GM12878 (cell line): ENCODE data around the gene CDCA5. TPM values are rescaled to one million over a fixed set of nuclear protein-coding genes. Genes with fewer than 3 reads are reported as not detected.

ENCODE experiments used
- ATAC-seq: fragments of 200-7000 bp; cut with Tn5 transposase; 3 replicates; pipeline ENCODE4 v1.9.1; 2020; ENCODE audit warnings: mild to moderate bottlenecking, moderate library complexity
- BruUV-seq: library from RNA; stranded (reverse); fragments of 400-500 nt; replicated peaks from 2 replicates; lab custom pipeline; 2021; lab: Mats Ljungman, UMichigan
- CTCF ChIA-PET: fragments of 300-600 bp; sonication (Branson Sonifier 250); formaldehyde crosslinking; extraction: SDS; loops from one replicate; lab custom pipeline; 2021; ENCODE audit warnings: inconsistent platforms; lab: Yijun Ruan, JAX
- POLR2A ChIA-PET: fragments of 350-600 bp; formaldehyde crosslinking; extraction: SDS; loops from one replicate; lab custom pipeline; 2021; ENCODE audit warnings: inconsistent platforms; lab: Charles Lee
- RAD21 ChIA-PET: fragments of 300-600 bp; sonication (Branson Sonifier 250); formaldehyde crosslinking; loops from one replicate; lab custom pipeline; 2023; ENCODE audit warnings: antibody characterized with exemption; ENCODE audit not compliant: unreplicated experiment; lab: Charles Lee
- SMC1A ChIA-PET: fragments of 300-600 bp; sonication (Branson Sonifier 250); formaldehyde crosslinking; loops from one replicate; lab custom pipeline; 2023; ENCODE audit not compliant: unreplicated experiment, uncharacterized antibody; lab: Charles Lee
- DNase-seq: peaks from one replicate; pipeline ENCODE4 v3.0.0-alpha.2; 2011; ENCODE audit warnings: low read depth, low spot score
- FAIRE-seq: peaks from 3 replicates; lab custom pipeline; 2011; peaks lifted over from hg19 to GRCh38; lab: Jason Lieb, UNC
- H2AFZ ChIP-seq: 2 replicates; pipeline ENCODE4 v1.6.0; 2011; ENCODE audit warnings: low read depth, low read length, control low read depth; ENCODE audit not compliant: control insufficient read depth
- H3K27ac ChIP-seq: 2 replicates; pipeline ENCODE4 v1.5.1; 2011; ENCODE audit warnings: control low read depth; ENCODE audit not compliant: control insufficient read depth, insufficient read depth
- H3K27me3 ChIP-seq, 2 experiments: replicated peaks in 1 of 2; 2 replicates each; pipeline versions ENCODE4 v1.6.0 to v1.6.1; 2011; ENCODE audit warnings: low read length in 1 of 2; ENCODE audit not compliant: control insufficient read depth in 2 of 2, insufficient read depth in 2 of 2
- H3K36me3 ChIP-seq, 2 experiments: 2 replicates each; pipeline ENCODE4 v1.5.1; 2011; ENCODE audit warnings: low read length in 1 of 2; ENCODE audit not compliant: control insufficient read depth in 2 of 2, insufficient read depth in 2 of 2
- H3K4me1 ChIP-seq: 2 replicates; pipeline ENCODE4 v1.6.1; 2011; ENCODE audit warnings: mild to moderate bottlenecking, low read length, moderate library complexity, mixed read lengths; ENCODE audit not compliant: control insufficient read depth, insufficient read depth
- H3K4me2 ChIP-seq: 2 replicates; pipeline ENCODE4 v1.6.0; 2011; ENCODE audit warnings: control low read depth; ENCODE audit not compliant: control insufficient read depth, insufficient read depth
- H3K4me3 ChIP-seq: fragments of 200-600 bp; sonication (generic); 2 replicates; pipeline ENCODE4 v1.5.1; 2016
- H3K79me2 ChIP-seq: 2 replicates; pipeline ENCODE4 v1.6.0; 2011; ENCODE audit warnings: low read length; ENCODE audit not compliant: control insufficient read depth, insufficient read depth
- H3K9ac ChIP-seq: 2 replicates; pipeline ENCODE4 v1.8.0; 2011; ENCODE audit warnings: low read length, control low read depth, mixed read lengths; ENCODE audit not compliant: control insufficient read depth, insufficient read depth
- H3K9me3 ChIP-seq: replicated peaks from 3 replicates; pipeline ENCODE4 v1.5.1; 2011; ENCODE audit warnings: mild to moderate bottlenecking, low read length; ENCODE audit not compliant: control insufficient read depth, insufficient read depth
- H4K20me1 ChIP-seq: 2 replicates; pipeline ENCODE4 v1.6.0; 2011; ENCODE audit not compliant: control insufficient read depth, insufficient read depth
- POLR2A ChIP-seq: IDR thresholded peaks from 2 replicates; pipeline ENCODE4 v1.6.1; 2011; ENCODE audit warnings: low read depth, mild to moderate bottlenecking, low read length
- WGBS: methylation state at CpG from one replicate; pipeline ENCODE4 v1.1.6; 2016; ENCODE audit warnings: low lambda C conversion rate; ENCODE audit not compliant: insufficient replicate concordance, insufficient coverage; ENCODE audit errors: missing lambda C conversion rate; 5-methylcytosine and 5-hydroxymethylcytosine counted together
- in situ Hi-C: fragments of 300-500 bp; cut with MboI; formaldehyde crosslinking; loops from 9 replicates; pipeline ENCODE4 v1.14.3; 2018; ENCODE audit warnings: mixed read lengths
- intact Hi-C: fragments of 100-400 bp; cut with micrococcal nuclease; formaldehyde crosslinking; loops from one replicate; pipeline ENCODE4 v1.14.2; 2022; ENCODE audit not compliant: unreplicated experiment
- polyA plus RNA-seq, 11 experiments: library from polyadenylated mRNA; depleted of rRNA in 4 of 11; unstranded in 6 of 11; stranded (reverse) in 5 of 11; fragments of >200 nt; fragmentation: Nextera tagmentation in 4 of 11; fragmentation: Illumina TruSeq in 1 of 11; extraction: Ambion mirVana in 4 of 11; extraction: Trizol in 1 of 11; gene quantifications; 1 replicate in 1 of 11; 2 replicates in 10 of 11; pipeline versions ENCODE4 v1.2.1 to v1.2.3, GENCODE V29; 2011 to 2016; ENCODE audit warnings: inconsistent platforms in 2 of 11, missing spikeins in 2 of 11, low read depth in 1 of 11
- total RNA-seq, 4 experiments: library from RNA; depleted of rRNA in 3 of 4; stranded (reverse); fragments of >200 nt in 3 of 4; fragmentation: Illumina TruSeq in 1 of 4; extraction: Trizol in 1 of 4; gene quantifications; 2 replicates each; pipeline versions ENCODE4 v1.2.1 to v1.2.3, GENCODE V29; 2013 to 2021
- TF ChIP-seq, protein P1 (sequence below): fragments of 450-650 bp; formaldehyde crosslinking; IDR thresholded peaks from 2 replicates; pipeline ENCODE4 v1.4.0; 2020; ENCODE audit warnings: mild to moderate bottlenecking, moderate library complexity

CDCA5 gene
- total and polyA plus RNA-seq, 10 of the 15 experiments (the other 5 are each of a cell fraction or from before 2014, with no cell fraction given): 21.2 to 107 (median 64.9) TPM

DNA sequence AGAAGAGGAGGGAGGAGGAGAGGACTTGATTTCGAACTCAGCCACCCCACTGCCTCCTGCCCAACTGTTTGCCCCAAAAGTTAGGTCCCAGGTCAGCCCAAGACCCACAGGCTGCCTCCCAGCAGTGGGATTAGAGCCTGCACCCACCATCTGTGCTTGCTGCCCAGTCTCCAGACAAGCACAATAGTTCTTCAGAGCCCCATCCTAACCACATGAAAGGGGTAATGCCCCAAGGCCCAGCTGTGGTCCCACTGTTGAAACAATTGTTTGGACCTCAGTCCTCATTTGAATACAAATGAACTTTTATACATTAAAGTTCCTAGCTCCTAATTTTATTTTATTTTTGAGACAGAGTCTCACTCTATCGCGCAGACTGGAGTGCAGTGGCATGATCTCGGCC lies 6.8 kb upstream of the CDCA5 start:
- no peak for DNase-seq
- CTCF ChIA-PET: interaction anchor here (0.7 to 2.1 kb wide), 3 partner anchors 12 to 244 kb away, joined by 3 to 6 read pairs (median 5); no protein-coding TSS in a partner anchor

More for the DNA sequence above, 6.8 kb upstream of the CDCA5 start:
- Histone ChIP-seq H3K36me3 (peaks cover 5 to 11% of the 10 kb centered on the region in 2 experiments), H4K20me1 (no peaks in the 10 kb centered on the region), H3K27ac (no peak overlapping the region), H3K4me2 (no peak overlapping the region), H3K9ac (no peak overlapping the region), H3K4me1 (no peaks in the 10 kb centered on the region), H3K9me3 (no peaks in the 10 kb centered on the region), H2AFZ (no peak overlapping the region), H3K4me3 (no peak overlapping the region), H3K79me2 (no peaks in the 10 kb centered on the region), H3K27me3 (no peaks in the 10 kb centered on the region)
- peak; percentile 40; the same call in 1 of the 2 replicates for TF ChIP-seq POLR2A
- TF ChIP-seq, protein P1, sequence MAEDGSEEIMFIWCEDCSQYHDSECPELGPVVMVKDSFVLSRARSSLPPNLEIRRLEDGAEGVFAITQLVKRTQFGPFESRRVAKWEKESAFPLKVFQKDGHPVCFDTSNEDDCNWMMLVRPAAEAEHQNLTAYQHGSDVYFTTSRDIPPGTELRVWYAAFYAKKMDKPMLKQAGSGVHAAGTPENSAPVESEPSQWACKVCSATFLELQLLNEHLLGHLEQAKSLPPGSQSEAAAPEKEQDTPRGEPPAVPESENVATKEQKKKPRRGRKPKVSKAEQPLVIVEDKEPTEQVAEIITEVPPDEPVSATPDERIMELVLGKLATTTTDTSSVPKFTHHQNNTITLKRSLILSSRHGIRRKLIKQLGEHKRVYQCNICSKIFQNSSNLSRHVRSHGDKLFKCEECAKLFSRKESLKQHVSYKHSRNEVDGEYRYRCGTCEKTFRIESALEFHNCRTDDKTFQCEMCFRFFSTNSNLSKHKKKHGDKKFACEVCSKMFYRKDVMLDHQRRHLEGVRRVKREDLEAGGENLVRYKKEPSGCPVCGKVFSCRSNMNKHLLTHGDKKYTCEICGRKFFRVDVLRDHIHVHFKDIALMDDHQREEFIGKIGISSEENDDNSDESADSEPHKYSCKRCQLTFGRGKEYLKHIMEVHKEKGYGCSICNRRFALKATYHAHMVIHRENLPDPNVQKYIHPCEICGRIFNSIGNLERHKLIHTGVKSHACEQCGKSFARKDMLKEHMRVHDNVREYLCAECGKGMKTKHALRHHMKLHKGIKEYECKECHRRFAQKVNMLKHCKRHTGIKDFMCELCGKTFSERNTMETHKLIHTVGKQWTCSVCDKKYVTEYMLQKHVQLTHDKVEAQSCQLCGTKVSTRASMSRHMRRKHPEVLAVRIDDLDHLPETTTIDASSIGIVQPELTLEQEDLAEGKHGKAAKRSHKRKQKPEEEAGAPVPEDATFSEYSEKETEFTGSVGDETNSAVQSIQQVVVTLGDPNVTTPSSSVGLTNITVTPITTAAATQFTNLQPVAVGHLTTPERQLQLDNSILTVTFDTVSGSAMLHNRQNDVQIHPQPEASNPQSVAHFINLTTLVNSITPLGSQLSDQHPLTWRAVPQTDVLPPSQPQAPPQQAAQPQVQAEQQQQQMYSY (CRISPR knock-in tag): no peak
- FAIRE-seq (no peak), ATAC-seq (no peak)
- BruUV-seq: no TSS peak
- WGBS: 95% methylated on average over 4 of the region's 4 CpGs
- ChIA-PET RAD21 (no interaction called here), SMC1A (interaction anchor here (1.0 to 2.2 kb wide), 4 partner anchors 11 to 77 kb away, joined by 3 to 5 read pairs (median 3); partner anchors contain the start of gene ARL2), POLR2A (interaction anchor here (0.9 to 1.7 kb wide), 4 partner anchors 11 to 241 kb away, joined by 4 to 7 read pairs (median 4); partner anchors contain the start of genes ARL2 and SAC3D1)
- in situ Hi-C loops (no loop called here), intact Hi-C loops (no loop called here)
